PFSK-1 (cell line): ENCODE measurements around the gene C1orf21.

ENCODE experiments used
- FOXP2 ChIP-seq: optimal IDR thresholded peaks from 2 replicates; pipeline ENCODE3; 2011; ENCODE audit warnings: borderline replicate concordance, control low read depth, inconsistent platforms; ENCODE audit not compliant: insufficient read depth; ENCODE audit errors: extremely low read length, extremely low read depth
- POLR2AphosphoS5 ChIP-seq: IDR thresholded peaks from 2 replicates; pipeline ENCODE4 v1.6.1; 2012; ENCODE audit warnings: low read depth, mild to moderate bottlenecking, control low read depth, low read length, moderate library complexity
- SIN3A ChIP-seq: IDR thresholded peaks from 2 replicates; pipeline ENCODE4 v1.6.1; 2012; ENCODE audit warnings: mild to moderate bottlenecking, low read length, moderate library complexity, borderline replicate concordance; ENCODE audit not compliant: insufficient read depth
- TAF1 ChIP-seq: IDR thresholded peaks from 2 replicates; pipeline ENCODE4 v1.6.1; 2012; ENCODE audit warnings: low read length, control low read depth, borderline replicate concordance; ENCODE audit not compliant: insufficient read depth
- TF ChIP-seq, protein P1 (sequence below), 2 experiments: IDR thresholded peaks; 2 replicates each; pipeline versions ENCODE4 v1.6.1 to v1.8.0; 2011 to 2012; ENCODE audit warnings: low read depth in 2 of 2, low read length in 2 of 2, control low read depth in 1 of 2, inconsistent platforms in 1 of 2, mild to moderate bottlenecking in 1 of 2, moderate library complexity in 1 of 2; ENCODE audit not compliant: insufficient read depth in 1 of 2

Gene C1orf21

DNA sequence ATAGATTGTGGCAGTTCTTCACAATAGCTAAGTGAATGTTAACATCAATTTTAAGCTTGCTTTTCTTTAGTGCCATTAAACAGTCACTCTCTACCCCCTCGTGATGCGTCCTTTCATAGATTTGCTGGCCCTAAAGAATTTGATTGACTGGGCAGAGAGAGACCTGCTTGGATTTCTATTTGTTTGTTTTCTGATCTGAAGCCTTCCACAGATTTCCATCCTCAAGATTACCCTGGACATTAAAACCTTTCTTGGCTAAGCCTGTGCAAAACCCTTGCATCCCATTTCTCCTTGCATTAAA lies 17.8 kb downstream of the C1orf21 start:
- TF ChIP-seq FOXP2 (no peak), POLR2AphosphoS5 (no peak), TAF1 (no peak), SIN3A (no peak)
- TF ChIP-seq, protein P1, sequence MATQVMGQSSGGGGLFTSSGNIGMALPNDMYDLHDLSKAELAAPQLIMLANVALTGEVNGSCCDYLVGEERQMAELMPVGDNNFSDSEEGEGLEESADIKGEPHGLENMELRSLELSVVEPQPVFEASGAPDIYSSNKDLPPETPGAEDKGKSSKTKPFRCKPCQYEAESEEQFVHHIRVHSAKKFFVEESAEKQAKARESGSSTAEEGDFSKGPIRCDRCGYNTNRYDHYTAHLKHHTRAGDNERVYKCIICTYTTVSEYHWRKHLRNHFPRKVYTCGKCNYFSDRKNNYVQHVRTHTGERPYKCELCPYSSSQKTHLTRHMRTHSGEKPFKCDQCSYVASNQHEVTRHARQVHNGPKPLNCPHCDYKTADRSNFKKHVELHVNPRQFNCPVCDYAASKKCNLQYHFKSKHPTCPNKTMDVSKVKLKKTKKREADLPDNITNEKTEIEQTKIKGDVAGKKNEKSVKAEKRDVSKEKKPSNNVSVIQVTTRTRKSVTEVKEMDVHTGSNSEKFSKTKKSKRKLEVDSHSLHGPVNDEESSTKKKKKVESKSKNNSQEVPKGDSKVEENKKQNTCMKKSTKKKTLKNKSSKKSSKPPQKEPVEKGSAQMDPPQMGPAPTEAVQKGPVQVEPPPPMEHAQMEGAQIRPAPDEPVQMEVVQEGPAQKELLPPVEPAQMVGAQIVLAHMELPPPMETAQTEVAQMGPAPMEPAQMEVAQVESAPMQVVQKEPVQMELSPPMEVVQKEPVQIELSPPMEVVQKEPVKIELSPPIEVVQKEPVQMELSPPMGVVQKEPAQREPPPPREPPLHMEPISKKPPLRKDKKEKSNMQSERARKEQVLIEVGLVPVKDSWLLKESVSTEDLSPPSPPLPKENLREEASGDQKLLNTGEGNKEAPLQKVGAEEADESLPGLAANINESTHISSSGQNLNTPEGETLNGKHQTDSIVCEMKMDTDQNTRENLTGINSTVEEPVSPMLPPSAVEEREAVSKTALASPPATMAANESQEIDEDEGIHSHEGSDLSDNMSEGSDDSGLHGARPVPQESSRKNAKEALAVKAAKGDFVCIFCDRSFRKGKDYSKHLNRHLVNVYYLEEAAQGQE (IDR thresholded peaks at IDR 0.05; ENCODE audit: insufficient read depth in 1 of 2, low read depth in 2 of 2, low read length in 2 of 2), result no peak

DNA sequence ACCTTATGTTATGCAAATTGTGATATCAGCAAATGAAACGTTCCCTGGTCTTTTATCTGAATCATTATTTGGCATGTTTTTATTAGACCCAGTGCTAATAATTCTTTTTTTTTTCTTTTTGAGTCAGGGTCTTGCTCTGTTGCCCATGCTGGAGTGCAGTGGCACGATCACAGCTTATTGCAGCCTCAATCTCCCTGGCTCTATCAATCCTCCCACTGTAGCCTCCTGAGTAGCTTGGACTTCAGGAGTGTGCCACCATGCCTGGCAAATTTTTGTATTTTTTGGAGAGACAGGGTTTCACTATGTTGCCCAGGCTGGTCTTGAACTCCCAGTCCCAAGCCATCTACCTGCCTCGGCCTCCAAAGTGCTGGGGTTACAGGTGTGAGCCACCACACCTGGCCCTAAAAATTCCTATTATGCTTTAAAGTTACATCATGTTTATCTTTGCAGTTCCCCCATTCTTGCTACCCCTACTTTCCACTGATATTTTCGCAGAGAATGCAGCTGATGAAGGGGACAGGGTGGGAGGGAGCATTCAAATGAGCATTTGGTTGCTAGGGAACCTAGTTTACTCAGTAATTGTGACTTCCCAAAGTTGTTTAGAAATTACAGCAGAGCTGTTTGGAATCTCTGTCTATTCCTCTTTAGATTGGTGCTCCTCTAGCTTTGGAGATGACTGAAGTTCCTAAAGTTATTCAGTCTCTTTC lies 18.4 kb downstream of the C1orf21 start:
- TF ChIP-seq, protein P1 (IDR thresholded peaks at IDR 0.05; ENCODE audit: insufficient read depth in 1 of 2, low read depth in 2 of 2, low read length in 2 of 2), result no peak
- TF ChIP-seq POLR2AphosphoS5 (no peak), SIN3A (no peak), TAF1 (no peak), FOXP2 (no peak)

DNA sequence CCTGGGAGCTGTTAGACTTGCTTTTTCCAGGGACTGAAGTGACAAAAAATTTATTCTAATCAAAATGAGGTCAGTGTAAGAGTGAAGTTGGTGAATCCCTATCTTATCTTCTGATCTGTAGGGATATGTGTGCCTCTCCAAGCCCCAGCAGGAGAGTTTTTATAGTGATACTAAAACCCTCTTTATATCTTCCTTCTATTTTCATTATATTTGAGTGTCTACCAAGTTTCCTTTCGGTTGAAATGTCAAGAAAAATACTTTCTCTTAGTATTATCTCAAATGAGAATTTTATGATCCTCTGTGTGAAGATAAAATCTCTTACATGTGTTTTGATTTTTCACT lies 18.9 kb downstream of the C1orf21 start:
- no peak for TF ChIP-seq FOXP2
- no peak for TF ChIP-seq POLR2AphosphoS5
- no peak for TF ChIP-seq SIN3A
- TF ChIP-seq, protein P1 (IDR thresholded peaks at IDR 0.05; ENCODE audit: insufficient read depth in 1 of 2, low read depth in 2 of 2, low read length in 2 of 2), result no peak
- no peak for TF ChIP-seq TAF1

DNA sequence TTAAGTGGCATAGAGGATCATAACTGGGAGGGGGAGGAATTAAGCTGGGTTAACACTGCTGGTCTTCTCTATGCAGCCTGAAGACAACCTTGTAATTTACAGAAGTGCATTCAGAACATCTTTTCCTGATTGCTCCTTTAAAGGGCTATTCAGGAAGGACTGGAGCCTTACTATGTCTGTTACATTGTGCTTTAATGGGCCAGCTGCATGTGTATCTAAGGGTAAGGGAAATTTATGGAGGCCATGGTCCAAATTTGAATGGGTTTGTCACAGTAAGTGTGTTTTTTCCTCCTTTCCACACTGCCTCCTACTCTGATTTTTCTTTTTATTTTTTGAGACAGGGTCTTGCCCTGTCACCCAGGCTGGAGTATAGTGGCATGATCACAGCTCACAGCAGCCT lies 19.6 kb downstream of the C1orf21 start:
- TF ChIP-seq, protein P1 (IDR thresholded peaks at IDR 0.05; ENCODE audit: insufficient read depth in 1 of 2, low read depth in 2 of 2, low read length in 2 of 2), result no peak
- TF ChIP-seq POLR2AphosphoS5 (no peak), FOXP2 (no peak), TAF1 (no peak), SIN3A (no peak)
